NCI-H2171 treated with DMSO at 0.1 percent for 48 hours (cell line): ENCODE measurements around the gene SLC15A4.
"Not testable (repeated sequence)": the region's sequence is repeated elsewhere in the genome, so short reads cannot be mapped to it uniquely, and the experiment has no call there.

Experiments used
- DNase-seq: peaks from one replicate; lab custom pipeline; 2025; lab: John Stamatoyannopoulos, UW

SLC15A4 gene

GRCh38 chr12:128823916-128824839 is at the start of gene SLC15A4:
TSS of gene SLC15A4 (minus strand) at chr12:128823958. CDS start at chr12:128823943, 15 bp downstream.
- DNase-seq = peak; percentile 92

- no peak for DNase-seq
Observed at GRCh38 chr12:128872303-128872702, 48.5 kb upstream of the SLC15A4 start.

- no peak for DNase-seq
Observed at GRCh38 chr12:128871516-128871892, 47.7 kb upstream of the SLC15A4 start.

- DNase-seq = no peak
Observed at GRCh38 chr12:128867466-128867865, 43.7 kb upstream of the SLC15A4 start.

GRCh38 chr12:128864516-128865186 is 40.9 kb upstream of the SLC15A4 start:
- no peak for DNase-seq

- DNase-seq = no peak
Observed at GRCh38 chr12:128863957-128864356, 40.2 kb upstream of the SLC15A4 start.

- no peak for DNase-seq
Observed at GRCh38 chr12:128861226-128862016, 37.7 kb upstream of the SLC15A4 start.

GRCh38 chr12:128859311-128859710 is 35.6 kb upstream of the SLC15A4 start:
- no peak for DNase-seq

- no peak for DNase-seq
Observed at GRCh38 chr12:128857133-128857763, 33.5 kb upstream of the SLC15A4 start.

- DNase-seq = no peak
Observed at GRCh38 chr12:128856791-128857078, 33.0 kb upstream of the SLC15A4 start.

GRCh38 chr12:128856035-128856790 is 32.5 kb upstream of the SLC15A4 start:
- no peak for DNase-seq

- DNase-seq = no peak
Observed at GRCh38 chr12:128853600-128854197, 29.9 kb upstream of the SLC15A4 start.

- DNase-seq = no peak
Observed at GRCh38 chr12:128852885-128853599, 29.3 kb upstream of the SLC15A4 start, which contains the start of gene GLT1D1. TSS of gene GLT1D1 (plus strand) at chr12:128853478. CDS start at chr12:128853582, 104 bp downstream.

- no peak for DNase-seq
Observed at GRCh38 chr12:128852026-128852698, 28.4 kb upstream of the SLC15A4 start.

GRCh38 chr12:128851429-128851828 is 27.7 kb upstream of the SLC15A4 start:
- not testable (repeated sequence) for DNase-seq

GRCh38 chr12:128850400-128850799 is 26.6 kb upstream of the SLC15A4 start:
- DNase-seq = no peak

- not testable (repeated sequence) for DNase-seq
Observed at GRCh38 chr12:128849806-128850205, 26.0 kb upstream of the SLC15A4 start.

GRCh38 chr12:128848371-128848770 is 24.6 kb upstream of the SLC15A4 start:
- no peak for DNase-seq

GRCh38 chr12:128846671-128847070 is 22.9 kb upstream of the SLC15A4 start:
- DNase-seq = not testable (repeated sequence)
